ENCODE measurements around the gene SMARCC1. TPM values are rescaled to one million over a fixed set of nuclear protein-coding genes. Genes with fewer than 3 reads are reported as not detected.
"Not testable (repeated sequence)": the region's sequence is repeated elsewhere in the genome, so short reads cannot be mapped to it uniquely, and the experiment has no call there.

The SMARCC1 gene
- total RNA-seq, 4 donors from 2014 or later, result 25.0 to 110 (median 56.4) TPM

GRCh38 chr3:47762233-47762632 is 19.5 kb downstream of the SMARCC1 start:
- no peaks in the 10 kb centered on the region for H3K9me3 ChIP-seq
- no peak overlapping the region for H3K27ac ChIP-seq
- H3K36me3 ChIP-seq, result peaks cover 0 to 36% (median 0%) of the 10 kb centered on the region in 3 donors
- no peaks in the 10 kb centered on the region for H3K27me3 ChIP-seq
- TF ChIP-seq CTCF (IDR thresholded peaks at IDR 0.05), result no peak
- no peak for TF ChIP-seq POLR2A (IDR thresholded peaks at IDR 0.05)
- no peak overlapping the region for H3K4me3 ChIP-seq
- no peaks in the 10 kb centered on the region for H3K4me1 ChIP-seq
- no peak for DNase-seq

GRCh38 chr3:47761046-47761445 is 20.6 kb downstream of the SMARCC1 start:
- TF ChIP-seq CTCF (IDR thresholded peaks at IDR 0.05) (no peak), POLR2A (IDR thresholded peaks at IDR 0.05) (no peak)
- H3K27me3 ChIP-seq, result no peaks in the 10 kb centered on the region
- peaks cover 0 to 36% (median 0%) of the 10 kb centered on the region in 3 donors for H3K36me3 ChIP-seq
- no peaks in the 10 kb centered on the region for H3K9me3 ChIP-seq
- no peak overlapping the region for H3K27ac ChIP-seq
- H3K4me3 ChIP-seq, result no peak overlapping the region
- DNase-seq, result no peak
- no peaks in the 10 kb centered on the region for H3K4me1 ChIP-seq

GRCh38 chr3:47760207-47760606 is 21.5 kb downstream of the SMARCC1 start:
- peaks cover 0 to 36% (median 0%) of the 10 kb centered on the region in 3 donors for H3K36me3 ChIP-seq
- not testable (repeated sequence) for H3K9me3 ChIP-seq, H3K27me3 ChIP-seq, DNase-seq, H3K4me3 ChIP-seq, H3K4me1 ChIP-seq, H3K27ac ChIP-seq

GRCh38 chr3:47758261-47759025 is 23.2 kb downstream of the SMARCC1 start:
- no peaks in the 10 kb centered on the region for H3K4me1 ChIP-seq
- TF ChIP-seq POLR2A (IDR thresholded peaks at IDR 0.05) (no peak), CTCF (IDR thresholded peaks at IDR 0.05) (no peak)
- no peak for DNase-seq
- no peak overlapping the region for H3K27ac ChIP-seq
- H3K36me3 ChIP-seq, result peaks cover 0 to 28% (median 0%) of the 10 kb centered on the region in 3 donors
- no peaks in the 10 kb centered on the region for H3K9me3 ChIP-seq
- no peak overlapping the region for H3K4me3 ChIP-seq
- no peaks in the 10 kb centered on the region for H3K27me3 ChIP-seq

- TF ChIP-seq POLR2A (IDR thresholded peaks at IDR 0.05) (no peak), CTCF (IDR thresholded peaks at IDR 0.05) (no peak)
- no peak for DNase-seq
These were observed 29.0 kb downstream of the SMARCC1 start for GRCh38 chr3:47752716-47753115.

GRCh38 chr3:47750811-47751354 is 30.8 kb downstream of the SMARCC1 start:
- DNase-seq, H3K27ac ChIP-seq, H3K4me1 ChIP-seq, H3K27me3 ChIP-seq, H3K9me3 ChIP-seq, H3K4me3 ChIP-seq: not testable (repeated sequence)
- H3K36me3 ChIP-seq, result peaks cover 0 to 15% (median 0%) of the 10 kb centered on the region in 3 donors

More at GRCh38 chr3:47752716-47753115, 29.0 kb downstream of the SMARCC1 start:
- Histone ChIP-seq H3K27ac (no peak overlapping the region), H3K36me3 (peaks cover 0 to 24% (median 0%) of the 10 kb centered on the region in 3 donors), H3K4me1 (no peaks in the 10 kb centered on the region), H3K4me3 (no peak overlapping the region), H3K27me3 (no peaks in the 10 kb centered on the region), H3K9me3 (no peaks in the 10 kb centered on the region)
